HEK293 (cell line): Measurements from ENCODE around the gene SULT2A1.

Experiments used
- ZBTB7A ChIP-seq: fragments of 450-650 bp; formaldehyde crosslinking; IDR thresholded peaks from 2 replicates; pipeline ENCODE4 v1.5.1; 2016; ENCODE audit warnings: low read depth, missing biosample characterization, missing genetic modification characterization
- ZNF121 ChIP-seq: fragments of 450-650 bp; formaldehyde crosslinking; IDR thresholded peaks from 2 replicates; pipeline ENCODE4 v1.5.1; 2016; ENCODE audit warnings: missing biosample characterization, missing genetic modification characterization
- ZNF596 ChIP-seq: fragments of 450-650 bp; IDR thresholded peaks from 2 replicates; pipeline ENCODE4 v1.5.0; 2018; ENCODE audit warnings: missing biosample characterization, mild to moderate bottlenecking, missing genetic modification characterization, moderate library complexity
- TF ChIP-seq, protein P1 (sequence below): IDR thresholded peaks from 2 replicates; pipeline ENCODE4 v1.6.1; 2011; ENCODE audit warnings: mild to moderate bottlenecking, low read depth, low read length, borderline replicate concordance

- TF ChIP-seq, protein P1, sequence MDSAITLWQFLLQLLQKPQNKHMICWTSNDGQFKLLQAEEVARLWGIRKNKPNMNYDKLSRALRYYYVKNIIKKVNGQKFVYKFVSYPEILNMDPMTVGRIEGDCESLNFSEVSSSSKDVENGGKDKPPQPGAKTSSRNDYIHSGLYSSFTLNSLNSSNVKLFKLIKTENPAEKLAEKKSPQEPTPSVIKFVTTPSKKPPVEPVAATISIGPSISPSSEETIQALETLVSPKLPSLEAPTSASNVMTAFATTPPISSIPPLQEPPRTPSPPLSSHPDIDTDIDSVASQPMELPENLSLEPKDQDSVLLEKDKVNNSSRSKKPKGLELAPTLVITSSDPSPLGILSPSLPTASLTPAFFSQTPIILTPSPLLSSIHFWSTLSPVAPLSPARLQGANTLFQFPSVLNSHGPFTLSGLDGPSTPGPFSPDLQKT: no peak
- TF ChIP-seq ZNF121 (tag by site-specific recombination): no peak
- TF ChIP-seq ZNF596 (tag by site-specific recombination): no peak
- TF ChIP-seq ZBTB7A (tag by site-specific recombination): no peak
Observed at GRCh38 chr19:47885067-47885463, 1.1 kb downstream of the SULT2A1 start.
